ENCODE measurements around the gene TP53TG5.

TP53TG5 gene

DNA sequence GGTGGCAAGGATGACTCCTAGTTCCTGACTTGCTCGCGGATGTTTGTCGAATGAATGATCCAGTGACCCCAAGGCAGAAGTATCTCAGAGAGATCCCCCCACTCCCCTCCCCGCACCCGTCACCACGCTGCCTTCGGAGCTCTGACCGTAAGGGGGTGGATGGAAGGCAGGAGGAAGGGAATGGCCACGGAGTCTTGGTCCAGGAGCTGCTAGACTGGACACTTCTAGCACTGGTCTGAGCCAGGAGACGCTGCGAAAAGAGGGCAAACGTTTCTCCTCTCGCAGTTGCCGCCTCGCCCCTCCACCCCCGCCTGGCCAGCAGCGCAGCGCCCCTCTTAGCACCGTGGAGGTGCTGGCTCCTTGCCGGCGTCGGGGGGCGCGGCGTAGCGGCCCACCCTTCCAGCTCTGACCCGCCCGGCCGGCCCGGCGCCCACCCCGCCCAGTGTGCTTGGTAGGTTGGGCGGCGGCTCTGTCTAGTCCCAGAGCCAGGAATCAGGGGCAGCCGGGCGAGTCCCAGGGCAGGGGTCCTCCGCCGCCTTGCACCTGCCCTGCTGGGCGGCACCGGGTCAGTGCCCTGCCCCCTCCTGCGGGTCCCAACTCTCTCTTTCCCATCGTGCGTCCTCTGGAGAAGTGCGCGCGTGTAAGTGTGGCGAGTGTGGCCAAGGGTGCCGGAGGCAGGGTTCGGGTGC is 27.6 kb upstream of the TP53TG5 start:
- no peak for DNase-seq (ENCODE audit: low read depth in 3 of 3)

DNA sequence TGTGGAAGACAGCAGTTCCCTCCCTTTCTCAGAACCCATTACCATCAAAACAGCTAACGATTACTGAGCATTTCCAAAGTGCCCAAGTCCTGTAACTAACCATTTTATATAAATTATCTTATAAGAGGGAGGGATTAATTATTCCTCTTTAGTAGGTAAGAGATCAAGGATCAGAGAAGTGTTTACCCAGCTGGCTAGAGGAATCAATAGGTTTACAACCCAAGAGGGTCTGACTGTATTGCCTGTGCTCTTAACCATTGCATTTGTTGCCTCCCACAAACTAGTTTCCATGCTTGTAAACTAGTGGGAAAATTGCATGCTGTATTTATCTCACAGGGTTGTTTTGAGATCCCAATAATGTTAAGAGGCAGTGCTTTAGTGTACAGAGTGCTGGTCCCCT is 26.3 kb upstream of the TP53TG5 start:
- no peak for DNase-seq (ENCODE audit: low read depth in 3 of 3)

- DNase-seq (ENCODE audit: low read depth in 3 of 3), result no peak
These were observed 24.8 kb upstream of the TP53TG5 start for GRCh38 chr20:45402946-45403345.

GRCh38 chr20:45400346-45401031 is 22.4 kb upstream of the TP53TG5 start:
- no peak for DNase-seq (ENCODE audit: low read depth in 3 of 3)

- DNase-seq (ENCODE audit: low read depth in 3 of 3), result no peak
These were observed 20.9 kb upstream of the TP53TG5 start for GRCh38 chr20:45399018-45399417.

DNA sequence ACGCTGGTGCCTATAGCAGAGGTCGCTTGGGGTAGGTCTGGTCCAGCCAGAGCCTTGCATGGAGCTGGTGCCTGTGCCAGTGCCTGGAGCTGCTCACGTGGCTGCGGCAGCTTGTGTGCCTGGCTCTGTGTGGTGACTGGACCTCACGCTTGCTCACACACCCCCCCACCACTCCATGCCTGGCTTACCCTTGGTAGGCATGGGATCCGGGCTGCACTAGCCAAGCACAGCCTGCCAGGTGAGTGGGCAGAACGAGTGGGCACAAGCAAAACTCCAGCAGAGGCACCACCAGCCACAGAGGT is 16.9 kb upstream of the TP53TG5 start:
- no peak for DNase-seq (ENCODE audit: low read depth in 3 of 3)

- DNase-seq (ENCODE audit: low read depth in 3 of 3), result no peak
These were observed 16.3 kb upstream of the TP53TG5 start for GRCh38 chr20:45394221-45395113.

DNA sequence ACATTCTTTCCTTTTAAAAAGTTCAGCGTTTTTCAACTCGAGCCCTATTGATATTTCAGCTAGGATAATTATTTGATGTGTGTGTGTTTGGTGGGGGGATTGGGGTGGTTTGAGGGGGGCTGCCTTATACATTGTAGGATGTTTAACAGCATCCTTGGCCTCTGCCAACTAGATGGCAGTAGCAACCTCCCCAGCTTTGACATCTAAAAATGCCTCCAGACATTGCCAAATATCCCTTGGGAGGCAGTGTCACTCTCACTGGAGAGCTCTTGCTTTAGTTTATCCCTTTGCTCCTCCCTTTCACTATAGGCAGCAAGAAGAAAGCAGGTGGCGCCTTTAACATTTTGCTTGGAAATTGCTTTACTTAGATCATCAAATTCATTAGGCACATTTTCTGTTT is 14.6 kb upstream of the TP53TG5 start:
- no peak for DNase-seq (ENCODE audit: low read depth in 3 of 3)

GRCh38 chr20:45391559-45391958 is 13.4 kb upstream of the TP53TG5 start:
- no peak for DNase-seq (ENCODE audit: low read depth in 3 of 3)

DNA sequence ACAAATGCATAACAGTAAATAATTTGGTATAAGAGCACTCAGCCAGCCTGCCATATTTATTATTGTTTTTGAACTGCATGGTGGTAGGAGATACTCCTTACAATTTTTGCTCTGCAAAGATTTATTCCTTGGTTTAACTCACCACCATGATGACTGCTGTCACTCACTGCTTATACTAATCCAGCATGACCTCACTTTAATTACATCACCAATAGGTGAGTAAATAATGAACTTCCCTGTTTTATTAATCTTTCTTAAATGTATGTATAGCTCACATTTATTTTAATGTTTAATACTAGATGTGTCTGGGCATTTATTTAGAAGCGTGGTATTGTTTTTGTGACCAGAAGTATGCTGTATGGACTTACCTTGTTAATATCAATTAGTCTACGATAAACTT is 12.8 kb upstream of the TP53TG5 start:
- no peak for DNase-seq (ENCODE audit: low read depth in 3 of 3)

DNA sequence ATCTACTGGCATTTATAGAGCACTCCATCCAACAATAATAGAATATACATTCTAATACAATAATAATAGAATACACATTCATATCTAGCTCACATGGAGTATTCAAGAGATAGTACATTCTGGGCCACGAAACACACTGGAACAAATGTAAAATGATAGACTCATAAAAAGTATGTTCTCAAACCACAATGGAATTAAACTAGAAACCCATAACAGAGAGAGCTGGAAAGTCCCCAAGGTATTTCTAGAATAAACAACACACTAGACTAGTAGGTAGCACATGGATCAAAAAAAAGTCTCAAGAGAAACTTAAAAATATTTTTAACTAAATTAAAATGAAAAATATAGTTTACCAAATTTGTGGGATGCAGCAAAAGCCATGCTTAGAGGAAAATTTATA is 9.1 kb upstream of the TP53TG5 start:
- DNase-seq (ENCODE audit: low read depth in 3 of 3), result no peak

GRCh38 chr20:45377269-45377668 is 856 bp downstream of the TP53TG5 start:
- DNase-seq (ENCODE audit: low read depth in 3 of 3), result no peak

DNA sequence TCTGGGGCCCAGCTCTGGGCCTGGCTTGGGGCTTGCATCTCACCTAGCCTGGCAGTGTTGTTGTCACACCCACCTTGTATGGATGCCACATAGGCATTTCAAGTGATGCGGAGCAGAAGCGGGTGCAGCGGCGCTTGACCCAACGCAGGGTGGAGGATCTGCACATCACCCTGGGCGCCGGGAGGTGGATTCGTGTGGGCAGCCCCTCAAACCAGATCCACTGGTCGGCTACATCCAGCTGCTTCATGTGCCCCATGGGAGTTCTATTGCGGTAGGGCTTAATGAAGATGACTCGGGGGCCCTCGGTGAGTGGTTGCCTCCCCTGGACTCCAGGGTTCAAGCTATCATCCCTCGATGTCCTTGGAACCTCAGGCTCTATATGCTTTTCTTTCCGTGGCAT is 3.2 kb downstream of the TP53TG5 start:
- no peak for DNase-seq (ENCODE audit: low read depth in 3 of 3)

DNA sequence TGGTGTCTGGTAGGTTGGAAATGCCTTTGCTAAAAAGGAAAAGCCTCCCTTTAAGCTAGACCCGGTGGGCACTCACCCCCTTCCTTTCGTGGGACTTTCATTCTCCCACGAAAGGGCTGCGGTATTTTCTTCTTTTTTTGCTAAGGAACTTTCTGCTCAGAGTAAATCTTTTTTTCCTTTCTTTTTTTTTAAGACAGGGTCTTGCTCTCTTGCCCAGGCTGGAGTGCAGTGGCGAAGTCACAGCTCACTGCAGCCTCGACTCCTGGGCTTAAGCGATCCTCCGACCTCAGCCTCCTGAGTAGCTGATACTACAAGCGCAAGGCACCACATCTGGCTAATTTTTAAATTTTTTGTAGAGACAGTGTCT is 4.0 kb downstream of the TP53TG5 start:
- DNase-seq (ENCODE audit: low read depth in 3 of 3), result no peak

DNA sequence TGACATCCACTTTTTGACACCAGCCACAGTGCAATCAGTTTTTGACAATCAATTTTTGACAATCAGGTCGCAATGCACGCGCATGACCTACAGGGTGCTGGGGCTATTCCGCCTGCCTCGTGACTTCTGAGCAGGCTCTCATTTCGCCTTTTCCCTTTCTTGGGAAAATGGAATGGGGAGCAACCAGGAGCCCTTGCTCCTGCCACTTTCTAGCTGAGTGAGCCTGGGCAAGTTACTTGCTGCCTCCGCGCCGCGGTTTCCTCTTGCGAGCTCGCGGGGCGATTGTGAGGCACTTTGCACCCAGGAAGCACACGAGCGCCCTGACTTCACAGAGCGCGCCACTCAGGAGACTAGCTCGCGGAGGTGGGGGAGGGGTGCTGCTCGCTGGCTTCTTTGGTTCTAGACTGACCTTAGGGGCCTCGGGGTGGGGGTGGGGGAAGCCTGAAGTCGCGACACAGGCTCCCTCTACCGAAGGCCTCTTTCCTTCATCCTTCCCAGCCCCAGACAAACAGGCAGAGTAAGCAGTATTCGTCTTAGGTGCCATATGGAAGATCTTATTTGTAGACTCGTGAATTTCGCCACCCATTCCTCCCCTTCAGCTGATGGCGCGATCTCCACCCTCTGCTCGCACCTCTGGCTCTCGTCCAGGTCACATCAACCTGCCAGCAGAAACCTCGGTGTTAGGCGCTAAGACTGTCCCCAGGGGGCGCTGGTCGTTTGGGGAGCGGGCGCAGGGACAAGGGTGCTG is 4.6 kb downstream of the TP53TG5 start:
- DNase-seq (ENCODE audit: low read depth in 3 of 3), result peak; percentile 83 to 90 (median 86)

GRCh38 chr20:45372646-45373352 is 5.3 kb downstream of the TP53TG5 start:
- DNase-seq (ENCODE audit: low read depth in 3 of 3), result no peak

DNA sequence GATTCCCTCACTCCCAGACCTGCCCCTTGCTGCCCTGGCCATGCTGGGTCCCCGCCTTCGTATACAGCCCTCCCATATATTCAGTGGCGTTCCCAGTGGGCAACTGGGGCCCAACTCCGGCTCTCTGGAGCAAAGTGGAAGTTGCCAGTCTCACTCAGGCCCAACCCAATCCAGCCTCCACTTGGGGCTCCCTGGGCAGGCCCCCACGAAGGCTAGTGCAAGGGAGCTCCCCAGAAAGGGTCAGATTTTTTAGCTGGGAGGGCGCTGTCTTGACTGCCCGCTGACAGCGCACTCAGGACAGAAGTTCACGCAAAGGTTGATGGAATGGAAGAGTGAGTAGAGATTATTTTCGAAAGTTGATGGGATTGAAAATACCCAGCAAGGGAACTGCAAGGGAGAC is 5.9 kb downstream of the TP53TG5 start:
- DNase-seq (ENCODE audit: low read depth in 3 of 3), result no peak

GRCh38 chr20:45370571-45371160 is 7.5 kb downstream of the TP53TG5 start:
- no peak for DNase-seq (ENCODE audit: low read depth in 3 of 3)

- no peak for DNase-seq (ENCODE audit: low read depth in 3 of 3)
These were observed 9.7 kb downstream of the TP53TG5 start for GRCh38 chr20:45368221-45368980.

GRCh38 chr20:45367126-45367525 is 11.0 kb downstream of the TP53TG5 start:
- DNase-seq (ENCODE audit: low read depth in 3 of 3), result no peak
